ENCODE measurements around the gene STK11. TPM values are rescaled to one million over a fixed set of nuclear protein-coding genes. Genes with fewer than 3 reads are reported as not detected.

The STK11 gene
- total RNA-seq, 4 donors from 2014 or later = 91.5 to 194 (median 149) TPM

DNA sequence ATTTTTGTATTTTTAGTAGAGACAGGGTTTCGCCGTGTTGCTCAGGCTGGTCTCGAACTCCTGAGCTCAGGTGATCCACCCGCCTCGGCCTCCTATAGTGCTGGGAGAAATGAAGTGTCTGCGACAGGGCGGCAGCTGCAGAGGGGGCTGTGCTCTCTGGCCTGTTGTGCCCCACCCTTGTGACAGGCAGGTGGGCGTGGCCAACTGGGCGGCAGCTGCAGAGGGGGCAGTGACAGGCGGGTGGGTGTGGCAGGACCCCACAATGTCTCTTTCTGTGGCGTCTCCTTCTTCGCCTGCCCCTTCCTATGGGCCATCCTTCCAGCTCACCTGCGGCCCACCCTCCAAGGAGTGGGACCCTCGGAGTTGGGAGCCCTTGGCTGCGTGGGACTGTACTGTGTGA is 11.8 kb downstream of the STK11 start:
- ATAC-seq = peak in 1 of 2 donors; percentile 4

DNA sequence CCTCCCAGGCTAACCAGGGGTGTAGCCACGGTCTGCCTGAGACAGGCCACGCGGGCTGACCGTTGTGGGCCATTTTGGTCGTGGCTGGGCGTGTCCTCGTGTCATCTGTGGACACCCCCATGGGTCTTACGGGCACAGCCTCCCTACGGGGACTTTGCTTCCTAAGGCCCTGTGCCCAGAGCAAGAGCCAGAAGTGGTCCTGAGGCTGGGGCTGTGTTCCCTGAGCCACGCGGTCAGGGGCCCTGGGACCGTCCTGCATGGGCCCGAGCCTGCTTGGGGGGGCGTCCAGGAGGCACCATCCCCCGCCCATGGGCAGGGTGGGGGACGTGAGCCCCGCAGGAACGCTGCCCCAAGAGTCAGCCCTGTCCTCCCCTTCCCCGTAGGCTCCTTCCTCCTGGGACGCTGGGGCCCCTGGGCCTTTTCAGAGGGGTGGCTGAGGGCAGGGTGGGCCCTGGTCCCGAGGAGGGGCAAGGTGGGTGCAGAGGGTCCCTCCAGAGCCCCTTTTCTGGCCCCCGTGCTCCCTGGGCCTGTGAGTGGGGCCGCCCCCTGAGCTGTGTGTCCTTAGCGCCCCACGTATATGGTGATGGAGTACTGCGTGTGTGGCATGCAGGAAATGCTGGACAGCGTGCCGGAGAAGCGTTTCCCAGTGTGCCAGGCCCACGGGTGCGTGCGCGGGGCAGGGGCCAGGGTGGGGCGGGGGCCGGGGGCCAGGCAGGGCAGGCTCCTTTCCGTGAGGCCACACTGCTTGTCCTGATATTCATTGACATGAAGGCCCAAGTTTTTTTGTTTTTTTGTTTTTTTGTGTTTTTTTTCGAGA is 13.4 kb downstream of the STK11 start:
- H3K36me3 ChIP-seq = peaks cover 0 to 32% of the 10 kb centered on the region in 2 donors
- ATAC-seq (no peak), DNase-seq (no peak)
- in situ Hi-C loops (cut with MboI; ENCODE audit: low sequenced_read_pairs in 4 of 4) (no loop called here), intact Hi-C loops (cut with DNase I; ENCODE audit: low total_unique reads) (loop anchor here (10.0 kb wide), 1 partner anchor 644 kb away; the partner anchor contains the start of gene BSG)
- peaks cover 59 to 81% of the 10 kb centered on the region in 2 donors for H3K4me1 ChIP-seq
- H3K4me3 ChIP-seq = no peak overlapping the region
- no peak for TF ChIP-seq POLR2A (IDR thresholded peaks at IDR 0.05)
- TF ChIP-seq, protein P1, sequence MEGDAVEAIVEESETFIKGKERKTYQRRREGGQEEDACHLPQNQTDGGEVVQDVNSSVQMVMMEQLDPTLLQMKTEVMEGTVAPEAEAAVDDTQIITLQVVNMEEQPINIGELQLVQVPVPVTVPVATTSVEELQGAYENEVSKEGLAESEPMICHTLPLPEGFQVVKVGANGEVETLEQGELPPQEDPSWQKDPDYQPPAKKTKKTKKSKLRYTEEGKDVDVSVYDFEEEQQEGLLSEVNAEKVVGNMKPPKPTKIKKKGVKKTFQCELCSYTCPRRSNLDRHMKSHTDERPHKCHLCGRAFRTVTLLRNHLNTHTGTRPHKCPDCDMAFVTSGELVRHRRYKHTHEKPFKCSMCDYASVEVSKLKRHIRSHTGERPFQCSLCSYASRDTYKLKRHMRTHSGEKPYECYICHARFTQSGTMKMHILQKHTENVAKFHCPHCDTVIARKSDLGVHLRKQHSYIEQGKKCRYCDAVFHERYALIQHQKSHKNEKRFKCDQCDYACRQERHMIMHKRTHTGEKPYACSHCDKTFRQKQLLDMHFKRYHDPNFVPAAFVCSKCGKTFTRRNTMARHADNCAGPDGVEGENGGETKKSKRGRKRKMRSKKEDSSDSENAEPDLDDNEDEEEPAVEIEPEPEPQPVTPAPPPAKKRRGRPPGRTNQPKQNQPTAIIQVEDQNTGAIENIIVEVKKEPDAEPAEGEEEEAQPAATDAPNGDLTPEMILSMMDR (IDR thresholded peaks at IDR 0.05 in 4 of 5, conservative IDR thresholded peaks at IDR 0.05 in 1 of 5) = no peak
- H3K9me3 ChIP-seq = no peaks in the 10 kb centered on the region
- no peaks in the 10 kb centered on the region for H3K27me3 ChIP-seq
- peak overlapping the region; percentile 94 to 98 (median 96) for H3K27ac ChIP-seq

More for the DNA sequence above, 11.8 kb downstream of the STK11 start:
- no peaks in the 10 kb centered on the region for H3K27me3 ChIP-seq
- no peaks in the 10 kb centered on the region for H3K9me3 ChIP-seq
- DNase-seq = peak in 1 of 2 donors; percentile 82
- peaks cover 73 to 88% of the 10 kb centered on the region in 2 donors for H3K4me1 ChIP-seq
- H3K36me3 ChIP-seq = peaks cover 0 to 18% of the 10 kb centered on the region in 2 donors
- in situ Hi-C loops (cut with MboI; ENCODE audit: low sequenced_read_pairs in 4 of 4) = no loop called here
- TF ChIP-seq, protein P1 (IDR thresholded peaks at IDR 0.05 in 4 of 5, conservative IDR thresholded peaks at IDR 0.05 in 1 of 5) = no peak
- no peak for TF ChIP-seq POLR2A (IDR thresholded peaks at IDR 0.05)
- peak overlapping the region; percentile 94 to 98 (median 96) for H3K27ac ChIP-seq
- peak overlapping the region in 1 of 4 donors; percentile 25 for H3K4me3 ChIP-seq
- intact Hi-C loops (cut with DNase I; ENCODE audit: low total_unique reads) = loop anchor here (10.0 kb wide), 1 partner anchor 643 kb away; the partner anchor contains the start of gene BSG

DNA sequence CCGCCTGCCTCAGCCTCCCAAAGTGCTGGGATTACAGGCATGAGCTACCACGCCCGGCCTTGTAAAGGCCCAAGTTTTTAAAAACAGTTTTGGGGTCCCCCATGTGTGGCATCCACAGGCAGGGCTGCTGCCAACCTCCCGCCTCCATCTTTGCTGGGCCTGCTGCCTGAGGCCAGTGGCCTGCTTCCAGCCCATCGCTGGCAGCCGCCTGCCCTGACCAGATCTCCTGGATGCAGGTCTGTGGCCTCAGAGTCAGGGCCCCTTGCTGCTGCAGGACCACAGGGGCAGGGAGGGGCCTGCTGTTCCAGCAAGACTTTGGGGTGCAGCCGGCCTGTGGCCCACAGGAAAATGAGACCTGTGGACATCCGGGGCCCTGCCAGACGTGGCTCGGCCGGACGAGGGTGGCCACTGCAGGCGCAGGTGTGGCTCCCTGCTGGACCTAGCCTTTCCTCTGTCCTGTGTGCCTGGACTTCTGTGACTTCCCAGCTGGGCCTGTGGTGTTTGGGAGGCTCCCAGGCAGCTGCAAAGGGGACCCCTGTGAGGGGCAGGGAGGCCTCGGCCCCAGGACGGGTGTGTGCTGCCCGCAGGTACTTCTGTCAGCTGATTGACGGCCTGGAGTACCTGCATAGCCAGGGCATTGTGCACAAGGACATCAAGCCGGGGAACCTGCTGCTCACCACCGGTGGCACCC is 14.4 kb downstream of the STK11 start:
- peaks cover 0 to 32% of the 10 kb centered on the region in 2 donors for H3K36me3 ChIP-seq

DNA sequence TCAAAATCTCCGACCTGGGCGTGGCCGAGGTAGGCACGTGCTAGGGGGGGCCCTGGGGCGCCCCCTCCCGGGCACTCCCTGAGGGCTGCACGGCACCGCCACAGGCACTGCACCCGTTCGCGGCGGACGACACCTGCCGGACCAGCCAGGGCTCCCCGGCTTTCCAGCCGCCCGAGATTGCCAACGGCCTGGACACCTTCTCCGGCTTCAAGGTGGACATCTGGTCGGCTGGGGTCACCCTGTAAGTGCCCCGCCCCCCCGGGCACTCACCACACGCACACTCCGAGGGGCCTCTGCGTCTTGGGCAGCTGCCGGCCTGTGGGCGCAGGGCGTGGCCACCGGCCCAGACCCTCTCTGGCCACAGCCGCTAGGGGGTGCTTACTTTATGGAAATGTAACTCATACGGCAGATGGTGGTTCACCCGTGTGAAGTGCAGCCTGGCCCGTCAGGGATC is 14.9 kb downstream of the STK11 start:
- intact Hi-C loops (cut with DNase I; ENCODE audit: low total_unique reads) = no loop called here

More for the DNA sequence above, 14.4 kb downstream of the STK11 start:
- Histone ChIP-seq H3K9me3 (no peaks in the 10 kb centered on the region), H3K27me3 (no peaks in the 10 kb centered on the region), H3K4me3 (no peak overlapping the region), H3K4me1 (peaks cover 49 to 71% of the 10 kb centered on the region in 2 donors), H3K27ac (peak overlapping the region; percentile 68 to 97 (median 95))
- DNase-seq (no peak), ATAC-seq (no peak)
- TF ChIP-seq, protein P1 (IDR thresholded peaks at IDR 0.05 in 4 of 5, conservative IDR thresholded peaks at IDR 0.05 in 1 of 5) = no peak
- TF ChIP-seq POLR2A (IDR thresholded peaks at IDR 0.05) = no peak
- in situ Hi-C loops (cut with MboI; ENCODE audit: low sequenced_read_pairs in 4 of 4) (no loop called here), intact Hi-C loops (cut with DNase I; ENCODE audit: low total_unique reads) (loop anchor here (10.0 kb wide), 1 partner anchor 645 kb away; the partner anchor contains the start of gene BSG)

More for the DNA sequence above, 14.9 kb downstream of the STK11 start:
- no peak overlapping the region for H3K4me3 ChIP-seq
- TF ChIP-seq, protein P1 (IDR thresholded peaks at IDR 0.05 in 4 of 5, conservative IDR thresholded peaks at IDR 0.05 in 1 of 5) = no peak
- TF ChIP-seq POLR2A (IDR thresholded peaks at IDR 0.05) = no peak
- in situ Hi-C loops (cut with MboI; ENCODE audit: low sequenced_read_pairs in 4 of 4) = no loop called here
- H3K27ac ChIP-seq = peak overlapping the region; percentile 68 to 97 (median 95)
- peaks cover 43 to 66% of the 10 kb centered on the region in 2 donors for H3K4me1 ChIP-seq
- ATAC-seq (no peak), DNase-seq (no peak)
- no peaks in the 10 kb centered on the region for H3K27me3 ChIP-seq
- H3K36me3 ChIP-seq = peaks cover 0 to 32% of the 10 kb centered on the region in 2 donors
- no peaks in the 10 kb centered on the region for H3K9me3 ChIP-seq

All from gastrocnemius medialis (tissue), 4 donors.